Measurements from ENCODE around the gene ARSK. TPM values are rescaled to one million over a fixed set of nuclear protein-coding genes. Genes with fewer than 3 reads are reported as not detected.

The ARSK gene
- total and polyA plus RNA-seq, 2 of the 13 experiments (the other 11 are each of a cell fraction or from before 2014, with no cell fraction given), result 7.9 TPM

DNA sequence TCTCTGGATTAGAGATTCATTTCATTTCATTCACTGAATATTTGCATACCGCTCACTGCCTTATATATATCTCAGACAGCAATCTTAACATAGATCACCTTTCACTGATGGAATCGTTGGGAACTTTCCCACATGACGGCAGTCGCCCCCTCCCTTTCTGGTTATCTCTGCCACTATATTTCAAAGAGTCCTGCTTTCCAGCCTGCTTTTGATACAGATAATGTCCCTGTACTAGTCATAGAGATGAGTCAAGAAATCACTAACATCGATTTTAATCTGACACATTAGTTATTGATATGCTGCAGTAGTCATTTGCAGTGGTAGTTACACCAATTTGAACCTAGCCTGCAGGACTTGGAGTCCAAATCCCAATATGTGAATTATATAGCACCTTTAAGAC is 8.5 kb downstream of the ARSK start (continued):
- TF ChIP-seq, protein P1, sequence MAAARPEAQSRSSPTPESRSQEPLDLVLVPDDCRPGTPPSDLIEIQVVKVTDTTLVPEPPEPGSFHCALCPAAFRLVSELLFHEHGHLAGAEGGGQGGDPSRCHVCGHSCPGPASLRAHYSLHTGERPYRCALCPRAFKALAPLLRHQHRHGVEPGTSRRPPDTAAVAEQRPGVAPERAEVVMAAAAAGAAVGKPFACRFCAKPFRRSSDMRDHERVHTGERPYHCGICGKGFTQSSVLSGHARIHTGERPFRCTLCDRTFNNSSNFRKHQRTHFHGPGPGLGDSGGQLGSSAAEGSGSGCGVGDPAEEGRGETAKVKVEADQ (CRISPR knock-in tag; IDR thresholded peaks at IDR 0.05; ENCODE audit: borderline replicate concordance), result no peak
- TF ChIP-seq GFI1 (CRISPR knock-in tag; IDR thresholded peaks at IDR 0.05; ENCODE audit: borderline replicate concordance), result no peak
- no peak for TF ChIP-seq FOXA3 (CRISPR knock-in tag; IDR thresholded peaks at IDR 0.05)
- TF ChIP-seq ZNF777 (CRISPR knock-in tag; IDR thresholded peaks at IDR 0.05), result no peak
- no peak for TF ChIP-seq MYNN (CRISPR knock-in tag; IDR thresholded peaks at IDR 0.05; ENCODE audit: low read depth)
- no peak for TF ChIP-seq CEBPG (CRISPR knock-in tag; IDR thresholded peaks at IDR 0.05)
- TF ChIP-seq ZKSCAN5 (CRISPR knock-in tag; IDR thresholded peaks at IDR 0.05), result no peak
- no peak for TF ChIP-seq JDP2 (CRISPR knock-in tag; IDR thresholded peaks at IDR 0.05; ENCODE audit: borderline replicate concordance)
- no peak for TF ChIP-seq MAFF (IDR thresholded peaks at IDR 0.05; ENCODE audit: low read depth, low read length)

DNA sequence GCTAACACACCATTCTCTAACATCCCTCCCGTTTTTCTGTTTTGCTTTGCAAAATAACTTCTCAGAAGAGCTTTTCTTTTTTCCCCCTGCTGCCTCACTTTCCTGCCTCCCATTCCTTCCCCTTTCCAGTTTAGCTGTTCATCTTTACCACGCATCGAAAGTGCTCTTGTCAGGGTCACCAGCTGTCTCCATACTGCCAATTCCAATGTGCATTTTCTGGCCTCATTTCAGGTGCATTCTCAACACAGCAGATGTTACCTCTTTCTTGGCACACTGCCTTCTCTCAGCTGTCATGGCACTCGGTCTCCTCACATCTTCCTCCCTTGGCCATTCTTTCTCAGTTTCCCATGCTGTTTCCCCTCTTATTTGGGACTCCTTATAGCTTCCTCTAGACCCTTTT is 9.5 kb downstream of the ARSK start:
- intact Hi-C loops (cut with micrococcal nuclease; ENCODE audit: unreplicated experiment), result no loop called here
- no peak for FAIRE-seq
- TF ChIP-seq ZBTB7A (CRISPR knock-in tag; IDR thresholded peaks at IDR 0.05) (no peak), ZFY (CRISPR knock-in tag; IDR thresholded peaks at IDR 0.05) (no peak), ZNF761 (CRISPR knock-in tag; conservative IDR thresholded peaks at IDR 0.05) (no peak), XRCC5 (optimal IDR thresholded peaks at IDR 0.05; ENCODE audit: low read length) (no peak), HDAC1 (CRISPR knock-in tag; IDR thresholded peaks at IDR 0.05) (no peak), DPF2 (CRISPR knock-in tag; IDR thresholded peaks at IDR 0.05; ENCODE audit: borderline replicate concordance, low read depth) (no peak), ZNF160 (CRISPR knock-in tag; IDR thresholded peaks at IDR 0.05) (no peak), ZSCAN25 (CRISPR knock-in tag; IDR thresholded peaks at IDR 0.05) (no peak), TBL1XR1 (IDR thresholded peaks at IDR 0.05; ENCODE audit: borderline replicate concordance, low read length, partially characterized antibody) (no peak), ZNF121 (CRISPR knock-in tag; IDR thresholded peaks at IDR 0.05) (no peak), ZNF335 (CRISPR knock-in tag; IDR thresholded peaks at IDR 0.05) (no peak)
- TF ChIP-seq, protein P2, sequence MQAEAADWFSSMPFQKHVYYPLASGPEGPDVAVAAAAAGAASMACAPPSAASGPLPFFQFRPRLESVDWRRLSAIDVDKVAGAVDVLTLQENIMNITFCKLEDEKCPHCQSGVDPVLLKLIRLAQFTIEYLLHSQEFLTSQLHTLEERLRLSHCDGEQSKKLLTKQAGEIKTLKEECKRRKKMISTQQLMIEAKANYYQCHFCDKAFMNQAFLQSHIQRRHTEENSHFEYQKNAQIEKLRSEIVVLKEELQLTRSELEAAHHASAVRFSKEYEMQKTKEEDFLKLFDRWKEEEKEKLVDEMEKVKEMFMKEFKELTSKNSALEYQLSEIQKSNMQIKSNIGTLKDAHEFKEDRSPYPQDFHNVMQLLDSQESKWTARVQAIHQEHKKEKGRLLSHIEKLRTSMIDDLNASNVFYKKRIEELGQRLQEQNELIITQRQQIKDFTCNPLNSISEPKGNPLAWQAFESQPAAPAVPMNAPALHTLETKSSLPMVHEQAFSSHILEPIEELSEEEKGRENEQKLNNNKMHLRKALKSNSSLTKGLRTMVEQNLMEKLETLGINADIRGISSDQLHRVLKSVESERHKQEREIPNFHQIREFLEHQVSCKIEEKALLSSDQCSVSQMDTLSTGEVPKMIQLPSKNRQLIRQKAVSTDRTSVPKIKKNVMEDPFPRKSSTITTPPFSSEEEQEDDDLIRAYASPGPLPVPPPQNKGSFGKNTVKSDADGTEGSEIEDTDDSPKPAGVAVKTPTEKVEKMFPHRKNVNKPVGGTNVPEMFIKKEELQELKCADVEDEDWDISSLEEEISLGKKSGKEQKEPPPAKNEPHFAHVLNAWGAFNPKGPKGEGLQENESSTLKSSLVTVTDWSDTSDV (CRISPR knock-in tag; IDR thresholded peaks at IDR 0.05), result no peak
- TF ChIP-seq, protein P3, sequence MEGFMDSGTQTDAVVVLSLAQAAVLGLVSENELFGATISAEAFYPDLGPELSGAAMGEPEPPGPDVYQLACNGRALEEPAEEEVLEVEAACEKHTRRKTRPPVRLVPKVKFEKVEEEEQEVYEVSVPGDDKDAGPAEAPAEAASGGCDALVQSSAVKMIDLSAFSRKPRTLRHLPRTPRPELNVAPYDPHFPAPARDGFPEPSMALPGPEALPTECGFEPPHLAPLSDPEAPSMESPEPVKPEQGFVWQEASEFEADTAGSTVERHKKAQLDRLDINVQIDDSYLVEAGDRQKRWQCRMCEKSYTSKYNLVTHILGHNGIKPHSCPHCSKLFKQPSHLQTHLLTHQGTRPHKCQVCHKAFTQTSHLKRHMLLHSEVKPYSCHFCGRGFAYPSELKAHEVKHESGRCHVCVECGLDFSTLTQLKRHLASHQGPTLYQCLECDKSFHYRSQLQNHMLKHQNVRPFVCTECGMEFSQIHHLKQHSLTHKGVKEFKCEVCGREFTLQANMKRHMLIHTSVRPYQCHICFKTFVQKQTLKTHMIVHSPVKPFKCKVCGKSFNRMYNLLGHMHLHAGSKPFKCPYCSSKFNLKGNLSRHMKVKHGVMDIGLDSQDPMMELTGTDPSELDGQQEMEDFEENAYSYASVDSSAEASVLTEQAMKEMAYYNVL (CRISPR knock-in tag; IDR thresholded peaks at IDR 0.05; ENCODE audit: borderline replicate concordance), result no peak

More for the DNA sequence above, 9.5 kb downstream of the ARSK start:
- H3K4me2 ChIP-seq (ENCODE audit: low read depth, low read length), result no peak overlapping the region
- no peaks in the 10 kb centered on the region for H3K79me2 ChIP-seq (ENCODE audit: insufficient read depth, low read length)
- BruUV-seq (replicated peaks), result no TSS peak
- no peaks in the 10 kb centered on the region for H3K27me3 ChIP-seq (ENCODE audit: control insufficient read depth in 1 of 2, insufficient read depth in 2 of 2, low read length in 2 of 2)
- H2AFZ ChIP-seq (ENCODE audit: low read length), result no peak overlapping the region
- H3K27ac ChIP-seq (ENCODE audit: extremely low read length, insufficient read depth, low read length), result no peak overlapping the region
- no peak overlapping the region for H3K4me3 ChIP-seq (replicated peaks in 1 of 3; ENCODE audit: insufficient read depth in 1 of 3, low read depth in 2 of 3, low read length in 3 of 3)
- POLR2A ChIA-PET, result interaction anchor here (0.8 kb wide), 1 partner anchor 10 kb away, joined by 3 read pairs; the partner anchor contains the start of genes ARSK and SKIC3
- WGBS (ENCODE audit: low lambda C conversion rate), result 81% methylated on average over 4 of the region's 4 CpGs
- CTCF ChIA-PET (ENCODE audit: low intra/inter-chr PET ratio, low total read pairs), result no interaction called here
- 0 out of 5 replicates have a peak, but pooled peaks cover 0 to 1% of the 10 kb centered on the region in 2 experiments for H3K36me3 ChIP-seq (replicated peaks in 1 of 2; ENCODE audit: control insufficient read depth in 1 of 2, insufficient read depth in 2 of 2, low read length in 2 of 2)
- no peaks in the 10 kb centered on the region for H3K9me3 ChIP-seq (ENCODE audit: low read length)
- ATAC-seq, result no peak
- no peak overlapping the region for H3K9ac ChIP-seq (ENCODE audit: insufficient read depth, low read depth, low read length)
- no peak for DNase-seq (ENCODE audit: low spot score)
- in situ Hi-C loops (cut with HindIII; ENCODE audit: extremely low pct_ligation_motif_present, low pct_unique_long_range_greater_than_20kb), result no loop called here
- no peaks in the 10 kb centered on the region for H4K20me1 ChIP-seq (ENCODE audit: insufficient read depth, low read length)
- H3K4me1 ChIP-seq (ENCODE audit: insufficient read depth, low read length), result no peaks in the 10 kb centered on the region

Data from HepG2 (cell line).